CD4-positive, alpha-beta T cell treated with Interleukin-12 subunit alpha and Interleukin-12 subunit beta, for 1 hour (primary cell): ENCODE data around the gene GPR15LG.

Experiments used
- DNase-seq: peaks from one replicate; pipeline ENCODE4 v3.0.0-alpha.2; 2020

GPR15LG gene

GRCh38 chr10:84194424-84195043 is 20.9 kb downstream of the GPR15LG start, which contains the start of gene CDHR1:
Gene CDHR1, plus strand, starts transcription at chr10:84194537. Its CDS starts 224 bp downstream, at chr10:84194761.
- DNase-seq, result peak; percentile 62

GRCh38 chr10:84195044-84195830 is 21.6 kb downstream of the GPR15LG start:
- DNase-seq, result no peak

- no peak for DNase-seq
These were observed 22.5 kb downstream of the GPR15LG start for GRCh38 chr10:84196083-84196482.

GRCh38 chr10:84196941-84197340 is 23.3 kb downstream of the GPR15LG start:
- DNase-seq, result no peak

- no peak for DNase-seq
These were observed 24.0 kb downstream of the GPR15LG start for GRCh38 chr10:84197643-84198042.

- DNase-seq, result no peak
These were observed 24.8 kb downstream of the GPR15LG start for GRCh38 chr10:84198206-84198915.

GRCh38 chr10:84200537-84201243 is 27.1 kb downstream of the GPR15LG start:
- DNase-seq, result no peak

GRCh38 chr10:84201244-84201606 is 27.6 kb downstream of the GPR15LG start:
- no peak for DNase-seq

- DNase-seq, result no peak
These were observed 28.1 kb downstream of the GPR15LG start for GRCh38 chr10:84201682-84202081.

GRCh38 chr10:84202349-84202748 is 28.7 kb downstream of the GPR15LG start:
- DNase-seq, result no peak

- no peak for DNase-seq
These were observed 30.5 kb downstream of the GPR15LG start for GRCh38 chr10:84204122-84204521.

- DNase-seq, result no peak
These were observed 31.0 kb downstream of the GPR15LG start for GRCh38 chr10:84204610-84205009.

- peak; percentile 61 for DNase-seq
These were observed 31.6 kb downstream of the GPR15LG start for GRCh38 chr10:84205049-84205852.

GRCh38 chr10:84205853-84206525 is 32.4 kb downstream of the GPR15LG start:
- no peak for DNase-seq

- no peak for DNase-seq
These were observed 34.4 kb downstream of the GPR15LG start for GRCh38 chr10:84208023-84208422.

GRCh38 chr10:84211566-84211965 is 38.0 kb downstream of the GPR15LG start:
- no peak for DNase-seq

GRCh38 chr10:84212014-84212413 is 38.4 kb downstream of the GPR15LG start:
- DNase-seq, result no peak

- no peak for DNase-seq
These were observed 39.5 kb downstream of the GPR15LG start for GRCh38 chr10:84213076-84213475.

GRCh38 chr10:84214046-84214572 is 40.5 kb downstream of the GPR15LG start:
- no peak for DNase-seq

- DNase-seq, result peak; percentile 42
These were observed 41.1 kb downstream of the GPR15LG start for GRCh38 chr10:84214612-84215235.

- DNase-seq, result no peak
These were observed 43.2 kb downstream of the GPR15LG start for GRCh38 chr10:84216834-84217233.
